ENCODE data around the gene TSC22D1. TPM values are rescaled to one million over a fixed set of nuclear protein-coding genes. Genes with fewer than 3 reads are reported as not detected.
A peak's percentile ranks its signal among the peaks of the same experiment; 100 is the strongest.

Gene TSC22D1
- total RNA-seq, 2 donors from 2014 or later: 95.9 to 107 TPM

GRCh38 chr13:44412346-44412935 lies 163.7 kb downstream of the TSC22D1 start:
- no peak overlapping the region for H3K27ac Mint-ChIP-seq

GRCh38 chr13:44411841-44412240 lies 164.3 kb downstream of the TSC22D1 start:
- TF ChIP-seq CTCF (conservative IDR thresholded peaks at IDR 0.05): no peak
- 78 to 91% methylated on average over 1 to 2 of the region's 2 CpGs for WGBS, 2 experiments (ENCODE audit: insufficient coverage in 1 of 2, insufficient read length in 1 of 2)
- Mint-ChIP-seq H3K9me3 (peaks cover 10% of the 10 kb centered on the region), H3K27ac (no peak overlapping the region), H3K27me3 (ENCODE audit: insufficient read depth) (peaks cover 11% of the 10 kb centered on the region), H3K4me3 (no peak overlapping the region), H3K4me1 (peaks cover 21% of the 10 kb centered on the region), H3K36me3 (ENCODE audit: low read depth) (no peaks in the 10 kb centered on the region)
- Histone ChIP-seq H3K27ac (ENCODE audit: low read depth, low read length) (no peak overlapping the region), H3K9ac (ENCODE audit: extremely low read depth, low read length, poor library complexity, severe bottlenecking) (no peak overlapping the region), H3K4me3 (ENCODE audit: low read length) (no peak overlapping the region), H3K36me3 (ENCODE audit: control insufficient read depth, insufficient read depth, low read length) (no peaks in the 10 kb centered on the region), H3K9me3 (ENCODE audit: control insufficient read depth, low read length) (no peaks in the 10 kb centered on the region), H3K27me3 (ENCODE audit: control insufficient read depth, insufficient read depth, low read length, poor library complexity, severe bottlenecking) (no peaks in the 10 kb centered on the region), H3K4me1 (ENCODE audit: control insufficient read depth, insufficient read depth, low read length) (no peaks in the 10 kb centered on the region)
- DNase-seq: no peak

More at GRCh38 chr13:44412346-44412935, 163.7 kb downstream of the TSC22D1 start:
- Histone ChIP-seq H3K4me1 (ENCODE audit: control insufficient read depth, insufficient read depth, low read length) (no peaks in the 10 kb centered on the region), H3K36me3 (ENCODE audit: control insufficient read depth, insufficient read depth, low read length) (no peaks in the 10 kb centered on the region), H3K4me3 (ENCODE audit: low read length) (no peak overlapping the region), H3K9ac (ENCODE audit: extremely low read depth, low read length, poor library complexity, severe bottlenecking) (no peak overlapping the region), H3K27me3 (ENCODE audit: control insufficient read depth, insufficient read depth, low read length, poor library complexity, severe bottlenecking) (no peaks in the 10 kb centered on the region), H3K27ac (ENCODE audit: low read depth, low read length) (no peak overlapping the region), H3K9me3 (ENCODE audit: control insufficient read depth, low read length) (no peaks in the 10 kb centered on the region)
- DNase-seq: no peak
- no peak for TF ChIP-seq CTCF (conservative IDR thresholded peaks at IDR 0.05)
- Mint-ChIP-seq H3K36me3 (ENCODE audit: low read depth) (no peaks in the 10 kb centered on the region), H3K4me1 (peaks cover 21% of the 10 kb centered on the region), H3K27me3 (ENCODE audit: insufficient read depth) (peaks cover 11% of the 10 kb centered on the region), H3K9me3 (peaks cover 10% of the 10 kb centered on the region), H3K4me3 (no peak overlapping the region)
- 89 to 95% methylated on average over 14 to 16 of the region's 16 CpGs for WGBS, 2 experiments (ENCODE audit: insufficient coverage in 1 of 2, insufficient read length in 1 of 2)

- no peak overlapping the region for H3K27ac Mint-ChIP-seq
- no peaks in the 10 kb centered on the region for H3K36me3 Mint-ChIP-seq (ENCODE audit: low read depth)
- Histone ChIP-seq H3K36me3 (ENCODE audit: control insufficient read depth, insufficient read depth, low read length) (no peaks in the 10 kb centered on the region), H3K4me3 (ENCODE audit: low read length) (no peak overlapping the region), H3K9me3 (ENCODE audit: control insufficient read depth, low read length) (no peaks in the 10 kb centered on the region), H3K27me3 (ENCODE audit: control insufficient read depth, insufficient read depth, low read length, poor library complexity, severe bottlenecking) (no peaks in the 10 kb centered on the region), H3K4me1 (ENCODE audit: control insufficient read depth, insufficient read depth, low read length) (no peaks in the 10 kb centered on the region), H3K27ac (ENCODE audit: low read depth, low read length) (no peak overlapping the region), H3K9ac (ENCODE audit: extremely low read depth, low read length, poor library complexity, severe bottlenecking) (no peak overlapping the region)
- H3K4me3 Mint-ChIP-seq: no peak overlapping the region
- no peak for DNase-seq
- peaks cover 10% of the 10 kb centered on the region for H3K9me3 Mint-ChIP-seq
- peak; percentile 49 for TF ChIP-seq CTCF (conservative IDR thresholded peaks at IDR 0.05)
- H3K27me3 Mint-ChIP-seq (ENCODE audit: insufficient read depth): peaks cover 8% of the 10 kb centered on the region
- peaks cover 23% of the 10 kb centered on the region for H3K4me1 Mint-ChIP-seq
- 81 to 89% methylated on average over 6 of the region's 6 CpGs for WGBS, 2 experiments (ENCODE audit: insufficient coverage in 1 of 2, insufficient read length in 1 of 2)
Observed at GRCh38 chr13:44410328-44410859, 165.7 kb downstream of the TSC22D1 start.
